ENCODE results near the gene PTPRG. TPM values are rescaled to one million over a fixed set of nuclear protein-coding genes. Genes with fewer than 3 reads are reported as not detected.
A peak's percentile ranks its signal among the peaks of the same experiment; 100 is the strongest.

PTPRG gene
- total and polyA plus RNA-seq, 11 donors, result 8.0 to 48.5 (median 35.4) TPM

DNA sequence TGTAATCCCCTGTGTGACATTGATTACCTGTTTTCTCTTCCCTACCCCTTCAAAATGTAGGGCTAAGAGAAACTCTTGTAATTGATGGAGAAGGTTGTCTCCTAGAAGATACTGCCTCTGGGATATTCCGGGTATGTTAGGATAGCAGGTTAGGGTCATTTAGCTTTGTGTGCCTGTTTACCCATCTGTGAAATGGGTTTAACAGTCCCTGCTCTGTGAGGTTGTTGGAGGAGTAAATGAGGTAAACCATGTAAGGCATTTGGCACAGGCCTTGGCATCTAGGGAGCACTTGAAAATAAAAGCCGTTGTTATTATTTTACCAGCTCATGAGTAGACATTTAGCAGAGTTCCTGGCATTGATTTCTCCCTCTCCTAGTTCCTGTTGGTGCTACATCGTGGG, 16.4 kb downstream of the PTPRG start:
- no peak overlapping the region for H3K4me3 ChIP-seq
- H3K27ac ChIP-seq, result no peak overlapping the region
- DNase-seq (no peak), ATAC-seq (no peak)
- intact Hi-C loops (cut with DNase I), result loop anchor here in 1 of 10 donors (10.0 kb wide), 1 partner anchor 147 kb away; no protein-coding TSS in a partner anchor
- TF ChIP-seq, protein P1, sequence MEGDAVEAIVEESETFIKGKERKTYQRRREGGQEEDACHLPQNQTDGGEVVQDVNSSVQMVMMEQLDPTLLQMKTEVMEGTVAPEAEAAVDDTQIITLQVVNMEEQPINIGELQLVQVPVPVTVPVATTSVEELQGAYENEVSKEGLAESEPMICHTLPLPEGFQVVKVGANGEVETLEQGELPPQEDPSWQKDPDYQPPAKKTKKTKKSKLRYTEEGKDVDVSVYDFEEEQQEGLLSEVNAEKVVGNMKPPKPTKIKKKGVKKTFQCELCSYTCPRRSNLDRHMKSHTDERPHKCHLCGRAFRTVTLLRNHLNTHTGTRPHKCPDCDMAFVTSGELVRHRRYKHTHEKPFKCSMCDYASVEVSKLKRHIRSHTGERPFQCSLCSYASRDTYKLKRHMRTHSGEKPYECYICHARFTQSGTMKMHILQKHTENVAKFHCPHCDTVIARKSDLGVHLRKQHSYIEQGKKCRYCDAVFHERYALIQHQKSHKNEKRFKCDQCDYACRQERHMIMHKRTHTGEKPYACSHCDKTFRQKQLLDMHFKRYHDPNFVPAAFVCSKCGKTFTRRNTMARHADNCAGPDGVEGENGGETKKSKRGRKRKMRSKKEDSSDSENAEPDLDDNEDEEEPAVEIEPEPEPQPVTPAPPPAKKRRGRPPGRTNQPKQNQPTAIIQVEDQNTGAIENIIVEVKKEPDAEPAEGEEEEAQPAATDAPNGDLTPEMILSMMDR (IDR thresholded peaks at IDR 0.05), result no peak
- no peak for TF ChIP-seq POLR2A (IDR thresholded peaks at IDR 0.05)
- 44 to 57% (median 52%) methylated on average over 3 of the region's 3 CpGs for WGBS, 4 donors
- H3K9me3 ChIP-seq, result peaks cover 0 to 6% (median 0%) of the 10 kb centered on the region in 12 donors
- H3K4me1 ChIP-seq, result peaks cover 0 to 87% (median 50%) of the 10 kb centered on the region in 12 donors
- H3K27me3 ChIP-seq, result no peaks in the 10 kb centered on the region
- H3K36me3 ChIP-seq, result no peaks in the 10 kb centered on the region

DNA sequence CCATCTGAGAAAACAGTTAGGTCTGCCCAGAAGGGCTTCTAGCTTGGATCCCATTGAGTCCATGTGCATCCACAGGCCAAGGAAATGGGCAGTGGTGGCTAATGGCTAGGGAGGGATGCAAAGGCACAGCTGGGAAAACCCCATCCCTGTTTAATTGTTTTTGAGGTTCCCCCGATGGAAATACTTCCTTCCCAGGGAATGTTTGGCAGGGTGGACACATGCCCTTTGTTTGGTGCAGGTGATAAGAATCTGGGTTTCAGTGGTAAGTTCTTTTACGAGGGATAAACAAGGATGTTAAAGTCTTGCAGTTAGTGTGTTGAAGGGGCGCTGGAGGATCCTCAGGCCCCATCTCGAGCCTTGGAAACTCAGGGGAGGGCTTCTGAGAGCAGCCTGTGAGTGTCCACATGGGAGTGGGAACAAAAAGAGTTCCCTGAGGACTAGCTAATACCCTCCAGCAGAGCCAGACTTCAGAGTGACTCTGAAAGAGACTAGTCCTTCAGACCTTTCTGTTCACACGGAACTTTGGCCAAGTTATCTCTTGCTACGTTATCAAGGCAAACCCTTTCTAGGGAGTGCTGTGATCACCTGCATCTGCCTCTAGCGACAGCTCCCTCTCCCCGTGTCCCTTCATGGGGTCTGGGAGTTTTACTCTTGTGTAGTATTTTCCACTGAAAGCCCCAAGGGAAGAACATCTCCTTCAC, 17.4 kb downstream of the PTPRG start:
- no peaks in the 10 kb centered on the region for H3K36me3 ChIP-seq
- H3K27me3 ChIP-seq, result no peaks in the 10 kb centered on the region
- no peak for TF ChIP-seq POLR2A (IDR thresholded peaks at IDR 0.05)
- TF ChIP-seq, protein P1 (IDR thresholded peaks at IDR 0.05), result no peak
- H3K4me1 ChIP-seq, result peaks cover 0 to 87% (median 52%) of the 10 kb centered on the region in 12 donors
- 26 to 36% (median 33%) methylated on average over 8 of the region's 8 CpGs for WGBS, 4 donors
- peaks cover 0 to 6% (median 0%) of the 10 kb centered on the region in 12 donors for H3K9me3 ChIP-seq
- intact Hi-C loops (cut with DNase I), result loop anchor here in 1 of 10 donors (10.0 kb wide), 1 partner anchor 146 kb away; no protein-coding TSS in a partner anchor
- peak in 2 of 4 donors; percentile 23 to 25 for ATAC-seq
- H3K4me3 ChIP-seq, result no peak overlapping the region
- peak overlapping the region in 1 of 12 donors; percentile 29 for H3K27ac ChIP-seq
- DNase-seq, result no peak

DNA sequence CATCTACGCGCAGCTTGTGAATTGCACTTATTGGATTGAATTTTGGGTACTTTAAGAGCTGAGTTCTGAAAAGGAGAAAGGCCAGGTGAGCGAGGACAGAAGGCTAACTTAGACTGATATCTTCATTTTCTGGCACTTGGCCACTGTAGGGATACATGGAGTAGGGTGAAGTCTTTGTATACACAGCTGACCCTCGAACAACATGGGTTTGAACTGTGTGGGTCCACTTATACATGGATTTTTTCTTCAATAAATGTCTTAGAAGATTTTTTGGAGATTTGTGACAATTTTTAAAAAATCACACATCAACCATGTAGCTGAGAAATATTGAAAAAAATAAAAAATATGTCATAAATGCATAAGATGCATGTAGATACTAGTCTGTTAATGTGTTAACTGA, 18.3 kb downstream of the PTPRG start:
- DNase-seq (no peak), ATAC-seq (no peak)
- Histone ChIP-seq H3K36me3 (no peaks in the 10 kb centered on the region), H3K4me1 (peaks cover 0 to 86% (median 56%) of the 10 kb centered on the region in 12 donors), H3K9me3 (no peaks in the 10 kb centered on the region), H3K27me3 (no peaks in the 10 kb centered on the region), H3K27ac (no peak overlapping the region), H3K4me3 (no peak overlapping the region)
- TF ChIP-seq POLR2A (IDR thresholded peaks at IDR 0.05), result no peak
- TF ChIP-seq, protein P1 (IDR thresholded peaks at IDR 0.05), result no peak
- 95 to 97% (median 96%) methylated on average over 4 of the region's 4 CpGs for WGBS, 4 donors
- intact Hi-C loops (cut with DNase I), result loop anchor here in 1 of 10 donors (10.0 kb wide), 1 partner anchor 145 kb away; no protein-coding TSS in a partner anchor

DNA sequence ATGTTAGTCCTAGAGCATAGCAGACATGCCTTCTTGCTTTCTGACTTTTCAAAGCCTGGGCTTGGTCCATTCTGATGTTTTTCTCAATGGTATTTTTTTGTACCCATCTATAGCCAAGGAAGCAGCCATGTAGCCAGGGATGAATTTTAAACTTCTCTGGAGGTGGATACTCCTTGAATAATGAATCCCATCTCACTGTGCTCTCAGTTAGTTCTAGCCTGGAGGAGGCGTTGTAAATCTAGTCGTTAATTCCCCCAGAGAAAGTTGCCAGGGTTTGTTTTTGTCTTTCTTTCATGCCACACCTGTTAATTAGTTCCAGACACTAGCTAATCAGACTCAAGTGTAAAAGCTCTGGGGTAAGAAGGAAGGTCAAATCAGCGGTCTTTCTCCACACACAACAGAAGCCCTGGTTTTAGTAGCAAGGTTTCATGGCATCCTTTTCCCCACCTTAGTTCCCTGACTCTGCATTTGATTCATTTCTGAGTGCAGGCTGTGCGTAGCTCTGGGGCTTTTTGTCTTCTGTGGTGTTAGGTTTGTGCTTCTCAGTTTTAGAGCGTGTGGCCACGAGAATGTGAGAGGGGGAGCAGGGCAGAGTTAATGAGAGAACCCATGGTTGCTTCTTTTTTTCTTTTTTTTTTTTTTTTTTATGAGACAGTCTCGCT, 19.7 kb downstream of the PTPRG start:
- H3K27ac ChIP-seq, result peak overlapping the region in 2 of 12 donors; percentile 4 to 30
- 53 to 73% (median 65%) methylated on average over 7 of the region's 7 CpGs for WGBS, 4 donors
- DNase-seq (no peak), ATAC-seq (peak in 1 of 4 donors; percentile 4)
- intact Hi-C loops (cut with DNase I), result no loop called here
- no peaks in the 10 kb centered on the region for H3K36me3 ChIP-seq
- TF ChIP-seq, protein P1 (IDR thresholded peaks at IDR 0.05), result no peak
- no peak for TF ChIP-seq POLR2A (IDR thresholded peaks at IDR 0.05)
- H3K27me3 ChIP-seq, result no peaks in the 10 kb centered on the region
- H3K4me3 ChIP-seq, result no peak overlapping the region
- no peaks in the 10 kb centered on the region for H3K9me3 ChIP-seq
- peaks cover 0 to 80% (median 53%) of the 10 kb centered on the region in 12 donors for H3K4me1 ChIP-seq
